Measurements from ENCODE around the gene DGCR2. TPM values are rescaled to one million over a fixed set of nuclear protein-coding genes. Genes with fewer than 3 reads are reported as not detected.

The DGCR2 gene
- total and polyA plus RNA-seq, 10 of the 15 experiments (the other 5 are each of a cell fraction or from before 2014, with no cell fraction given) = 0.19 to 28.4 (median 16.0) TPM

DNA sequence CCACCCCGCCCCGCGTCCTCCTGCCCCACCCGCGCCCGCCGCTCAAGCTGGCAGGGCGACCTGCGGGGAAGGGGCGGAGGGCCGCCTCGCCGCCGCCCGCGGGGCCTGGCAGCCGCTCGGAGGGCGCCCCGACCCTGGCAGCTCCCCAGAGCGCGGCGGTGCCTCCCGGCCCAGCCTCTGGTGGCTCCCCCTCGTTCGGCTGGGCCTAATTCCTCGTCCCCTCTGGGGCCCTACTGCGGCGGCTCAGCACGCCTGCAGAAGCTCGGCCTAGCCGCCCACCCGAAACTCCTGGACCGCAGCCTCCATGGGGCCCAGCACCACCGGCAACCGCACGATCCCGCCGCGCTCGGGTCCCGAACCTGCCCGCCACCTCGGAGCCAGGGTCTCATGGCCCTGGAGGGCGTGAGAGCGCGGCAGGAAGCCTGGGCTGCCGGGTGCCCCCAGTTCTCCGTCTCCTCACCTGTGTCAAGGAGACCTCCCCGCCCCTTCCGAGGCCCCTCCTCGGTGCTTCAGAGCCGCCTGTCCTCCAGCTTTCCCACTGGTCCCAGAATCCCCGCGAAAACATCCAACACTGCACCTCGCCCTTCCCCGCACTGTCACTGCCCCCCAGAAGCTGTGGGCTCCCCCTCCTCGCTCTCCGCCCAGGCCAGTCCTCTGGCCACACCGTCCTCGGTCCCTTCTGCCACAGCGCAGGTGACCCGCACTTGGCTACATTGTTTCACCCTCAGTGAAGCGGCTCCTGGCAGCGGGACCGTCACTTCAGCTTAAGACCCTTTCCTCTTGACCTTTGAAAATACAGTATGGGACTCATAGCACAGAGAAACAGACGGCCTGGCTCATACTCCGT, 28.5 kb upstream of the DGCR2 start:
- SMC1A ChIA-PET (ENCODE audit: uncharacterized antibody, unreplicated experiment) = no interaction called here
- ATAC-seq = no peak
- no peak for FAIRE-seq
- RAD21 ChIA-PET (ENCODE audit: unreplicated experiment) = interaction anchor here (0.6 kb wide), 1 partner anchor 141 kb away, joined by 3 read pairs; no protein-coding TSS in a partner anchor
- H3K9ac ChIP-seq (ENCODE audit: control insufficient read depth, insufficient read depth, low read length) = no peak overlapping the region
- H3K27me3 ChIP-seq (replicated peaks in 1 of 2; ENCODE audit: control insufficient read depth in 2 of 2, insufficient read depth in 2 of 2, low read length in 1 of 2) = peaks cover 5 to 18% of the 10 kb centered on the region in 2 experiments
- no peak for DNase-seq (ENCODE audit: low read depth, low spot score)
- POLR2A ChIA-PET = no interaction called here
- TF ChIP-seq CBFB (IDR thresholded peaks at IDR 0.05; ENCODE audit: low read depth) = no peak
- TF ChIP-seq CBX5 (IDR thresholded peaks at IDR 0.05; ENCODE audit: low read depth) = no peak
- no peak for TF ChIP-seq SUZ12 (IDR thresholded peaks at IDR 0.05; ENCODE audit: unreplicated experiment)
- no peak for TF ChIP-seq KLF5 (IDR thresholded peaks at IDR 0.05; ENCODE audit: partially characterized antibody)
- TF ChIP-seq SIN3A (IDR thresholded peaks at IDR 0.05; ENCODE audit: low read depth, low read length) = no peak
- intact Hi-C loops (cut with micrococcal nuclease; ENCODE audit: unreplicated experiment) (no loop called here), in situ Hi-C loops (cut with MboI) (no loop called here)
- no peaks in the 10 kb centered on the region for H3K9me3 ChIP-seq (replicated peaks; ENCODE audit: control insufficient read depth, insufficient read depth, low read length)
- H3K36me3 ChIP-seq (ENCODE audit: control insufficient read depth in 2 of 2, insufficient read depth in 2 of 2, low read length in 1 of 2) = no peaks in the 10 kb centered on the region
- H2AFZ ChIP-seq (ENCODE audit: control insufficient read depth, low read depth, low read length) = no peak overlapping the region
- CTCF ChIA-PET = no interaction called here
- H3K4me1 ChIP-seq (ENCODE audit: control insufficient read depth, insufficient read depth, low read length) = no peaks in the 10 kb centered on the region
- no peak overlapping the region for H3K4me3 ChIP-seq
- WGBS (ENCODE audit: insufficient coverage, insufficient replicate concordance, low lambda C conversion rate, missing lambda C conversion rate) = 27% methylated on average over 38 of the region's 68 CpGs
- BruUV-seq (replicated peaks) = no TSS peak
- H3K79me2 ChIP-seq (ENCODE audit: control insufficient read depth, insufficient read depth, low read length) = no peaks in the 10 kb centered on the region
- H3K4me2 ChIP-seq (ENCODE audit: control insufficient read depth, insufficient read depth) = no peak overlapping the region
- H4K20me1 ChIP-seq (ENCODE audit: control insufficient read depth, insufficient read depth) = no peaks in the 10 kb centered on the region
- no peak overlapping the region for H3K27ac ChIP-seq (ENCODE audit: control insufficient read depth, insufficient read depth)

DNA sequence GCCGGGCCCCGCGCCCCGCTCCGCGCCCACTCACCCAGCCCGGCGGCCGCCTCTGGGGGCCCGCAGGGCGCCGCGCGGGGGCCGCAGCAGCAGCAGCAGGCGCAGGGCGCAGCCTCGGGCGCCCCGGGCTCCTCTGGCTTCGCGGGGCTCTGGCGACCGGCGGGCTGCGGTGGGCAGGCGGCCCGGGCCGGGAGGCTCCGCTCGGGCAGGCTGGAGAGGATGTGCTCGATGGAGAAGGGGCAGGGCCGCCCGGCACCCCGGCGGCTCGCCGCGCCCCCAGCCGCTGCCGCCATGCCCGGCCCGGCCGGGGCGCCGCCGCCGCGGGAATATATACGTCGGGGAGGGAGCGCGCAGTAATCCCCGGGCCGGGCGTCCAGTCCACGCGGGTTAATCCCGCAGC, 27.8 kb upstream of the DGCR2 start, which contains the start of gene GSC2:
Gene GSC2, minus strand, starts transcription at position 302 of the 400 bp plus-strand sequence. Its CDS starts 9 bp downstream, at position 293.
- POLR2A ChIA-PET = no interaction called here
- H3K36me3 ChIP-seq (ENCODE audit: control insufficient read depth in 2 of 2, insufficient read depth in 2 of 2, low read length in 1 of 2) = no peaks in the 10 kb centered on the region
- no TSS peak for BruUV-seq (replicated peaks)
- H3K27ac ChIP-seq (ENCODE audit: control insufficient read depth, insufficient read depth) = no peak within 1 kb of the TSS
- H3K4me2 ChIP-seq (ENCODE audit: control insufficient read depth, insufficient read depth) = no peak within 1 kb of the TSS
- RAD21 ChIA-PET (ENCODE audit: unreplicated experiment) = no interaction called here
- SMC1A ChIA-PET (ENCODE audit: uncharacterized antibody, unreplicated experiment) = no interaction called here
- TF ChIP-seq ZNF622 (IDR thresholded peaks at IDR 0.05) (no peak), ZSCAN29 (IDR thresholded peaks at IDR 0.05) (no peak)
- TF ChIP-seq, protein P1, sequence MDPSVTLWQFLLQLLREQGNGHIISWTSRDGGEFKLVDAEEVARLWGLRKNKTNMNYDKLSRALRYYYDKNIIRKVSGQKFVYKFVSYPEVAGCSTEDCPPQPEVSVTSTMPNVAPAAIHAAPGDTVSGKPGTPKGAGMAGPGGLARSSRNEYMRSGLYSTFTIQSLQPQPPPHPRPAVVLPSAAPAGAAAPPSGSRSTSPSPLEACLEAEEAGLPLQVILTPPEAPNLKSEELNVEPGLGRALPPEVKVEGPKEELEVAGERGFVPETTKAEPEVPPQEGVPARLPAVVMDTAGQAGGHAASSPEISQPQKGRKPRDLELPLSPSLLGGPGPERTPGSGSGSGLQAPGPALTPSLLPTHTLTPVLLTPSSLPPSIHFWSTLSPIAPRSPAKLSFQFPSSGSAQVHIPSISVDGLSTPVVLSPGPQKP (IDR thresholded peaks at IDR 0.05; ENCODE audit: low read depth, low read length) = no peak
- CTCF ChIA-PET = no interaction called here
- 17% methylated on average over 39 of the region's 59 CpGs for WGBS (ENCODE audit: insufficient coverage, insufficient replicate concordance, low lambda C conversion rate, missing lambda C conversion rate)
- H3K9me3 ChIP-seq (replicated peaks; ENCODE audit: control insufficient read depth, insufficient read depth, low read length) = no peaks in the 10 kb centered on the region
- H3K4me1 ChIP-seq (ENCODE audit: control insufficient read depth, insufficient read depth, low read length) = no peaks in the 10 kb centered on the region
- ATAC-seq (no peak), DNase-seq (ENCODE audit: low read depth, low spot score) (no peak), FAIRE-seq (no peak)
- H4K20me1 ChIP-seq (ENCODE audit: control insufficient read depth, insufficient read depth) = no peaks in the 10 kb centered on the region
- H3K4me3 ChIP-seq = no peak within 1 kb of the TSS
- H3K9ac ChIP-seq (ENCODE audit: control insufficient read depth, insufficient read depth, low read length) = no peak within 1 kb of the TSS
- H3K79me2 ChIP-seq (ENCODE audit: control insufficient read depth, insufficient read depth, low read length) = no peaks in the 10 kb centered on the region
- peaks cover 5 to 18% of the 10 kb centered on the region in 2 experiments for H3K27me3 ChIP-seq (replicated peaks in 1 of 2; ENCODE audit: control insufficient read depth in 2 of 2, insufficient read depth in 2 of 2, low read length in 1 of 2)
- intact Hi-C loops (cut with micrococcal nuclease; ENCODE audit: unreplicated experiment) = no loop called here
- in situ Hi-C loops (cut with MboI) = no loop called here
- H2AFZ ChIP-seq (ENCODE audit: control insufficient read depth, low read depth, low read length) = no peak within 1 kb of the TSS
